Hematopoietic multipotent progenitor cell treated with erythropoietin and hydrocortisone succinate and interleukin-3 and kit ligand, for 17 days (in vitro differentiated cells): ENCODE data around the gene OLA1.

ENCODE experiments used
- DNase-seq: peaks from one replicate; pipeline ENCODE4 v3.0.0-alpha.2; 2015; ENCODE audit warnings: low spot score

OLA1 gene

GRCh38 chr2:174035117-174035635 is 213.2 kb downstream of the OLA1 start:
- no peak for DNase-seq

- no peak for DNase-seq
Observed at GRCh38 chr2:174033163-174033550, 215.2 kb downstream of the OLA1 start.

- DNase-seq, result no peak
Observed at GRCh38 chr2:174031226-174031625, 217.1 kb downstream of the OLA1 start.

DNA sequence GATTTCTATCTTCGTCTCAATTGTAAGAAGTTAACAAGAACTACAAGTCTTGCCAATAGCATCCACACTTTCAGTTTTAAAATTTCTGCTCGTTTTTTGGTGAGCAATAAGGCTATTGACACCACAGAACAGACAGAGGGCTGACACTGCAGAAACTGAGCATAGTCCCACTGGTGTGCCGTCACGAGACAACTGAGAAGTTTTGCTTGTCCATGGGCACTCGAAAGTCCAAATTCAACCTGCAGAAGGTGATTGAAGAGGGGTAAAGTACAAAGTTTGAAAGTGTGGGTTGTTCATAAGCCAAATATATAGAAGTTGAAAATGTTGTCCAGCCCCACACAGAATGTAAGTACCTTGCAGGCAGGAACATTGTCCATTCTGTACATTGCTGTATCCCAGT is 219.4 kb downstream of the OLA1 start:
- no peak for DNase-seq

GRCh38 chr2:174027956-174028355 is 220.4 kb downstream of the OLA1 start:
- DNase-seq, result no peak

DNA sequence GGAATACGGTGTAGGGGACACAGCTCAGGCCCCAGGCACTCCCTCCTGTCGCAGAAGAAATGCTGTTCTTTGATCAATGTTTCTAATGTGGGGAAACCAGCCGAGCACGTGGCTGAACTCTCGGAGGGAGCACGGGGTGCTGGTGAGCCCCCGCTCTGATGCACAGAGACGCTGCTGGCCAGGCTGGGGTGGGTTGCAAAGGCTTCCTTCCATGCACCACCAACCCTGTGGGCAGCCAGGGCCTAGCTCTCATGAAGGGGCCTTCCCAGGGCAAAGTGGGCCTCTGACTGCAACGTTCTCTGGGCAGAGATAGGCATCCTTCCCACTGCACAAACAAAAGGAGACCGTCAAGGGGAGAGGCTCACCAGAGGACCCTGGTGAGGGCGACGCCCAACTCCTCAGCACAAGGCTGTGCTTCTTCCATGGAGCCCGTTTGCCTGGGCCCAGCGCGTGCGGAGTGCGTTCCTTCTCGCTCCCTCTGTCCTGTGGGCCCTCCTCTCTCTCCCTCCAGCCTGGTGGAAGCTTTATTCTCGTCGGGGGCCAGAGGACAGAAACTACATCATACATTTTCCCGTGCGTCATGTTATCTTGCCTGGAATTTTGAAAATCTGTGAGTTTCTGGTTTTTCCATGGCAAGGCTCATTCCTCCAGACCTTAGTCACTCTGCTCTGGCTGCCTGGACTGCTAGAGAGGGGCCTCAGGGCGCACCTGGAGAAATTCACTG is 222.0 kb downstream of the OLA1 start:
- no peak for DNase-seq

DNA sequence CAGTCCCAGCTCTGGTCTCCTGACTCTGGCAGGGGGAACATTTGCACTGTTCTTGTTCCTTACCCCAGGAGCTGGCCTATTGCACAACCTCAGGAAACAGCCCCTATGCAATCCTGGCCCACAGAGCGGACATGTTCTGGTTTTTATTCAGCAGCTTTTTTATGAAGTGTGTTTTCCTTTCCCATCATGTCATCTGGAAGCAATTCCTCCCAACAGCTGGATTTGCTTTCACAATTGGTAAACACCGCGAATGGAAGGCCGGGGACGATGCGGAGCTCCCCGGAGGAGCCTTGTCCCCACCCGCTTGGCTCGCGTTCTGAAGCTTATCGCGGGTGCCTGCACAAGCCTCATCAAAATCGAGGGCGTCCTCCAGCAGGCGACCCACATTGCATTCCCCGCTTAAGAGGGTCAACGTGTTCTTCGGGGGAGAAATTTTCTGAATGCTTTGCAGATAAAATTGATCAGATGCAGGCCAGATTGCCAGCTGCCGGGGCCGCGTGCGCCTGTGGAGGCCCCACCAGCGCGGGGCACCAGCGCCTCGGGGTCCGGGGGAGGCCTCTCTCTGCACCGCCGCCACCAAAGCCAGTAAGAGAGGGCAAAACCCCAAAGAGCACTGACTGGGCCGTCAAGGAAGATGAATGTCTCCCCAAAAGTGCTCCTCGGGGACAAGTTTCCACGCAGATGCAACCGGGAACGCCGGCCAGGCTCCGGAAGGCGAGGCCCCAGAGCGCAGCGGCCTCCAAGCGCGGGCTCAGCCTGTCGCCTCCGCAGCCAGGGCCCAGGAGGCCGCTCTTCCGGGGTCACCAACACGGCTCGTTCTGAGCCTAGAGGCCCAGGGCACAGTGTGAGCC is 222.8 kb downstream of the OLA1 start:
- DNase-seq, result no peak

- DNase-seq, result no peak
Observed at GRCh38 chr2:174024524-174025270, 223.6 kb downstream of the OLA1 start.

GRCh38 chr2:174023591-174024523 is 224.5 kb downstream of the OLA1 start:
- DNase-seq, result no peak
